ENCODE measurements around the gene RABEP1. TPM values are rescaled to one million over a fixed set of nuclear protein-coding genes. Genes with fewer than 3 reads are reported as not detected.

The RABEP1 gene
- total and polyA plus RNA-seq, 9 of the 15 experiments (the other 6 are each of a cell fraction or from before 2014, with no cell fraction given), result 8.2 to 38.9 (median 30.3) TPM

DNA sequence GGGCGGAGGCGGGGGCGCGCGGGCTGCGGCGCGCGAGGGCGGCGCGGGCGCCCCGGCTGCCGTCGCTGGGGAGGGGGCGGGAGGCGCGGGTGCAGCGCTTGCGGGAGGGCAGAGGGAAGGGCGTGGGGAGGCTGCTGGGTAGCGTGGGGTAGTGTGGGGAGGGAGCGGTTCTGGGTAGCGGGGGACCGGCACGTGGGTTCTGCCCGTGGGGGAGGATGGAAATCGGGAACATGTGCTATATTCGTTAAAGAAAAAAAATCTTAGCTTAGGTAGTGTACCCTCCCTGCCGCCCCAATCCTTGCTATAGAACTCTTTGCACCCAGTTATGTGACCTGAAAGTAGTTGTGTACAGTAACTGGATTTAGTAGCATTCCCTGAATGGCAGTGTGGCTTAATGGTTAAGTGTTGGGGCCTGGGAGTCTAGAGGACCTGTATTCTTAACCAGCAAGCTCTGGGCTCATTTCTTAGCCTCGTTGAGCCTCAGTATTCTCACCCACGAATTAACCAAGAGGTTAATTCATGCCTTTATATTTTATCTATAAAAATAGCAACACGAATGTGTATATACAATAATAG lies 646 bp downstream of the RABEP1 start (continued):
- TF ChIP-seq PHB (CRISPR knock-in tag; IDR thresholded peaks at IDR 0.05), result no peak
- TF ChIP-seq ZNF77 (CRISPR knock-in tag; IDR thresholded peaks at IDR 0.05), result no peak
- no peak for TF ChIP-seq EHMT2 (IDR thresholded peaks at IDR 0.05)
- TF ChIP-seq MYC (IDR thresholded peaks at IDR 0.05; ENCODE audit: low read depth, low read length), result peak; percentile 25; the same call in 1 of the 2 replicates
- no peak for TF ChIP-seq MYC (CRISPR knock-in tag; IDR thresholded peaks at IDR 0.05; ENCODE audit: borderline replicate concordance, low read depth)
- TF ChIP-seq EGR1 (conservative IDR thresholded peaks at IDR 0.05), result peak; percentile 33; the same call in 1 of the 2 replicates
- TF ChIP-seq MCM3 (IDR thresholded peaks at IDR 0.05), result no peak
- peak; percentile 52; the same call in 1 of the 2 replicates for TF ChIP-seq EP400 (IDR thresholded peaks at IDR 0.05)
- TF ChIP-seq NCOA1 (IDR thresholded peaks at IDR 0.05; ENCODE audit: low read depth), result no peak
- TF ChIP-seq, protein P1, sequence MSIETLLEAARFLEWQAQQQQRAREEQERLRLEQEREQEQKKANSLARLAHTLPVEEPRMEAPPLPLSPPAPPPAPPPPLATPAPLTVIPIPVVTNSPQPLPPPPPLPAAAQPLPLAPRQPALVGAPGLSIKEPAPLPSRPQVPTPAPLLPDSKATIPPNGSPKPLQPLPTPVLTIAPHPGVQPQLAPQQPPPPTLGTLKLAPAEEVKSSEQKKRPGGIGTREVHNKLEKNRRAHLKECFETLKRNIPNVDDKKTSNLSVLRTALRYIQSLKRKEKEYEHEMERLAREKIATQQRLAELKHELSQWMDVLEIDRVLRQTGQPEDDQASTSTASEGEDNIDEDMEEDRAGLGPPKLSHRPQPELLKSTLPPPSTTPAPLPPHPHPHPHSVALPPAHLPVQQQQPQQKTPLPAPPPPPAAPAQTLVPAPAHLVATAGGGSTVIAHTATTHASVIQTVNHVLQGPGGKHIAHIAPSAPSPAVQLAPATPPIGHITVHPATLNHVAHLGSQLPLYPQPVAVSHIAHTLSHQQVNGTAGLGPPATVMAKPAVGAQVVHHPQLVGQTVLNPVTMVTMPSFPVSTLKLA (conservative IDR thresholded peaks at IDR 0.05), result peak in 1 of 2 experiments; percentile 17; a peak in 1 of 4 replicates
- TF ChIP-seq, protein P2, sequence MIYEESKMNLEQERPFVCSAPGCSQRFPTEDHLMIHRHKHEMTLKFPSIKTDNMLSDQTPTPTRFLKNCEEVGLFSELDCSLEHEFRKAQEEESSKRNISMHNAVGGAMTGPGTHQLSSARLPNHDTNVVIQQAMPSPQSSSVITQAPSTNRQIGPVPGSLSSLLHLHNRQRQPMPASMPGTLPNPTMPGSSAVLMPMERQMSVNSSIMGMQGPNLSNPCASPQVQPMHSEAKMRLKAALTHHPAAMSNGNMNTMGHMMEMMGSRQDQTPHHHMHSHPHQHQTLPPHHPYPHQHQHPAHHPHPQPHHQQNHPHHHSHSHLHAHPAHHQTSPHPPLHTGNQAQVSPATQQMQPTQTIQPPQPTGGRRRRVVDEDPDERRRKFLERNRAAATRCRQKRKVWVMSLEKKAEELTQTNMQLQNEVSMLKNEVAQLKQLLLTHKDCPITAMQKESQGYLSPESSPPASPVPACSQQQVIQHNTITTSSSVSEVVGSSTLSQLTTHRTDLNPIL (CRISPR knock-in tag; IDR thresholded peaks at IDR 0.05), result no peak
- no peak for TF ChIP-seq ZNF224 (CRISPR knock-in tag; IDR thresholded peaks at IDR 0.05)

Measured in K562 (cell line).